Measurements from ENCODE around the gene APBB1IP. TPM values are rescaled to one million over a fixed set of nuclear protein-coding genes. Genes with fewer than 3 reads are reported as not detected.
A peak's percentile ranks its signal among the peaks of the same experiment; 100 is the strongest.
"Not testable (repeated sequence)": the region's sequence is repeated elsewhere in the genome, so short reads cannot be mapped to it uniquely, and the experiment has no call there.

APBB1IP gene
- total RNA-seq: 0.82 TPM

- no peak for FAIRE-seq
- DNase-seq (ENCODE audit: low spot score in 2 of 2): peak; percentile 15 to 21
These were observed at the start of gene APBB1IP for GRCh38 chr10:26437637-26438461. Gene APBB1IP (plus strand): TSS chr10:26438341. CDS start chr10:26492327, 53,986 bp downstream.

DNA sequence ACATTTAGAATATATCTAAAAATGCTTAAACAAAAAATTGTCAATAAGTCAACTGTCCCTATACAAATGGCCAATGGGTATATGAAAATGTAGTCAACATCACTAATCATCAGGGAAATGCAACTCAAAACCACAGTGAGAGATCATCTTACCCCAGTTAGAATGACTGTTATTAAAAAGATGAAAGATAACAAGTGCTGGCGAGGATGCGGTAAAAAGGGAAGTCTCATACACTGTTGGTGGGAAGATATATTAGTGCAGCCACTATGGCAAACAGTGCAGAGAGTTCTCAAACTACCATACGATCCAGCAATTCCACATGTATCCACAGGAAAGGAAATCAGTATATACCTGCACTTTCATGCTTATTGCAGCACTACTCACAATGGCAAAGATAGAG lies 48.6 kb upstream of the APBB1IP start:
- no peak for DNase-seq (ENCODE audit: low spot score in 2 of 2)
- FAIRE-seq: no peak

GRCh38 chr10:26391701-26392695 lies 46.1 kb upstream of the APBB1IP start:
- DNase-seq (ENCODE audit: low spot score in 2 of 2) (no peak), FAIRE-seq (no peak)

GRCh38 chr10:26398353-26398752 lies 39.8 kb upstream of the APBB1IP start:
- DNase-seq (ENCODE audit: low spot score in 2 of 2); FAIRE-seq: not testable (repeated sequence)

DNA sequence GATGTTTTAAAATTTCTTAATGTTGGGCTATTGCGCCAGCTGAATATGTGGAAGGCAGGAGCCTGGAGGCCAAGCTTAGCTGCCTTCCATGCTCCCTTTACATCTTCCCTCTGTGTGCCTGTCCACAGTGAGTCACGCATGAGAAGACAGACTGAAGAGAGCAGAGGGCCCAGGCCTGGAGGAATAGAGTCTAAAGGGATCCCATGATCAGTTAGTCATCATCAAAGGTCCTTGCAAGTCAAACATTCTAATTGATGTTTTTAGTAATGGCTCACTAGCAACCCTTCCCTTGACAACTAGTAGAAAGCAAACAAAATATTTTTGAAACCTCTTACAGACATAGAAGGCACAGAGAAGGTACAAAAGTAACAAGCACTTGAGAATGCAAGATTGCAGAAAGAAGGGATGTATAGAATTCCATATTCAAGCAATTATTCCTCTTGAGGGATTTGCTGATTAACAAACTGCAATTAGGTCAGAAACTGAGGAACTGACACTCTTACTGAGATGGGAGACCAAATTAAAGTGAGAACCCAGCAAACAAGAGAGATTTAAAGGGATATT lies 30.7 kb upstream of the APBB1IP start:
- DNase-seq (ENCODE audit: low spot score in 2 of 2): no peak
- FAIRE-seq: no peak

- no peak for FAIRE-seq
These were observed 29.2 kb upstream of the APBB1IP start for GRCh38 chr10:26408858-26409494.

DNA sequence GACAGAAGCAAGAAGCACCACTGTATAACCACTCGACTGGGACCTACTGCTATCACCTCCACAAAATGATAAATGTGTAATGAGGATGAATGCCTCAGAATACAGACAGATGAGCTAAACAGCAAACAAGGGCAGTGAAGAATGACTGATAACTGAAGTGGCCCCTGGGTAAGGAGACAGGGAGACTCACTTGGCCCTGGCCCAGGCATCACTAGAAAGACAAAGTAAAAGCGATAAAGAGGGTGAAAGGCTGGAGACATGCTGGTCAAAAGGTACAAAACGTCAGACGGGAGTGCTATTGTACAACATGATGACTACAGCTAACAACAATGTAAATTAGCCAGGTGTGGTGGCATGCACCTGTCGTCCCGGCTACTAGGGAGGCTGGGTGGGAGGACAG lies 27.8 kb upstream of the APBB1IP start:
- FAIRE-seq (no peak), DNase-seq (ENCODE audit: low spot score in 2 of 2) (no peak)

More at GRCh38 chr10:26408858-26409494, 29.2 kb upstream of the APBB1IP start:
- DNase-seq (ENCODE audit: low spot score in 2 of 2): no peak

DNA sequence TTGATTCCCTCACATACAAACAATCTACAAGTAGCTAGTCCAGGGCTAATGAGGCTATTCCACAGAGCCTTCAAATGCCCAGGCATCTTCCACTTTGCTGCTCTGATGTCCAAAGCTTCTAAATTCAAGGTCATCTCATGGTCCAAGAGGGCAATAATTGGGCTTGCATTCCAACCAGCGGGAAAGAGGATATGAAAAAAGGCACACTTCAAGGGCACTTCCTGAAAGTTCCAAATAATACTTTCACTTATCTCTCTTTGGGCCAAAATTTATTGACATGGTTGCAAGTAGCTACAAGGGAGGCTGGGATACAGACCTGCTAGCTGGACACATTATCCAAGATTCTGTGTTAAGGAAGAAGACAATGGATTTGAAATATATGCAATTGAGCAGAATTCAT lies 25.2 kb upstream of the APBB1IP start:
- FAIRE-seq (no peak), DNase-seq (ENCODE audit: low spot score in 2 of 2) (no peak)

GRCh38 chr10:26413375-26413774 lies 24.8 kb upstream of the APBB1IP start:
- no peak for DNase-seq (ENCODE audit: low spot score in 2 of 2)
- FAIRE-seq: no peak

DNA sequence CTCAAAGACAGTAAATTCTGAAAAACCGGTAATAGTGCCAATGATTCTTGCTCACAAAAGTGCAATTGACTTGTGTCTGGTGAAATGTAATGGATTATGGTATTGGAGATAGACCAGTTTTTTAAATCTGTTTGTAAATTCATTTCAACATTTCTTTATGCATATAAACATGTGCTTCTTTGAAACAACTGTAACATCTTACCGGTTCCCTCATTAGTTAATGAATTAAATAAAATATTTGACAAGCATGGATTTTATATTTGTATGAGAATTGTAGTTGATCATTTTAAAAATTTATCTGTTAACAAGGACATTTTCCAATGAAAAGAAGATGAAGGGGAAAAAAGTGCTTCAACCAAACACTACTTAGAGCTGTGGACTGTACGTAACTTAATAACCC lies 21.0 kb upstream of the APBB1IP start:
- FAIRE-seq: no peak
- DNase-seq (ENCODE audit: low spot score in 2 of 2): no peak

DNA sequence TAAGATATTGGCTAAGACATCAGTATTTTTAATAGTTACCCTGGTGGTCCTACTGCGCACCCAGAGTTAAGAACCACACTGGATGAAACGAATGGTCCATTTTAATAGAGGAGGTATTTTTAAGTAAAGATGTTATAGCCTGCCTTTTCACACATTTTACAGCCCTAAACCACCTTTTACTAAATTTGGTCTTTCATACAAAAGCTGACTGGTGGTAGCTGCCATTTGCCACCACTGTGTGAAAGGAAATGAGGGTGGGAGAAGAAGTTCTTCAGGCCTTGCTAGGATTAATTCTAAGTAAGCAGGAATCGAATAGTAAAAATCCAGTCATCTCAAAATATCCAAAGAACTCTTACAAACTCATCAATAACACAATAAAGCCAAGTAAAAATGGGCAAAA lies 15.2 kb upstream of the APBB1IP start:
- DNase-seq (ENCODE audit: low spot score in 2 of 2): no peak
- FAIRE-seq: no peak

- no peak for DNase-seq (ENCODE audit: low spot score in 2 of 2)
- no peak for FAIRE-seq
These were observed 14.4 kb upstream of the APBB1IP start for GRCh38 chr10:26423722-26424121.

DNA sequence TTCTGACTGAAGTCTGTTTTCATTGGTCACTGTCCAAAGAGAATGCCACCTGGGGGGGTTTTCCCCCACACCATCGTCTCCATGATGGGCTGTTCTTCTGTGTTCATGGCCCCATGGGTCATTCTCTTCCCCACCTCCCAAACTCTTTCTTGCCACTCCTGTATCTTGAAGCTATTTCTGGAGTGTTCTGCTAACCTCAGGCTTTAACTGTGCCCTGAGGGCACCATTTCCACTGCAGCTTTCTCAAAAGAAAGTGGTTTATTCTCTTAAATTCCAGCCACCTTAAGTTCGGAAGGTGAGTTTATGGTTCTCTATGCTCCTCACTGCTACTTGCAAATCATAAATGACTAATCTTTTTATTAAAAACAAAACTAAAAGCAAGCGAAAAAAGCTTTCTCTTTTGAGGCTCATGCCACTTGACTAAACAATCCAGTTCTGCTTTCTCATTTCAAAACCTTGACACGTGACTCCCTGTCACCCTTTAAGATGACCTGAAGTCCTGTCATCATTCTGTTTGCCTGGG lies 7.4 kb upstream of the APBB1IP start:
- DNase-seq (ENCODE audit: low spot score in 2 of 2): no peak
- FAIRE-seq: no peak

DNA sequence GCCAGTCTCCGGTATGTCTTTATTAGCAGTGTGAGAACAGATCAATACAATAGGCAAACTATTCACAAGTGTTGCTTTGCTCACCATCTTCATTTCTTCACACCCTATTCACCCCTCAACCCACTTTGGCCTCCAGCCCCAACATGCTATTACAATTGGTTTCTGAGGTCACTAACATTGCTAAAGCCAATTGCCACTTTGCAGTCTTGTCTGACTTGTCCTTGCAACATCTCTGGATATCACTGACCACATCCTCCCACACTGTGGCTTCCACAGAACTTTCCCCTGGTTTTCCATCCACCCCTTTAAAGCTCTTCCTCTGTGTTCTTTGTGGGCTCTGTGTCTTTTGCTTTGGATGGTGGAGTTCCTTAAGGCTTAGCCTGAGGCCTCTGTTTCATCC lies 5.2 kb upstream of the APBB1IP start:
- FAIRE-seq (no peak), DNase-seq (ENCODE audit: low spot score in 2 of 2) (no peak)

DNA sequence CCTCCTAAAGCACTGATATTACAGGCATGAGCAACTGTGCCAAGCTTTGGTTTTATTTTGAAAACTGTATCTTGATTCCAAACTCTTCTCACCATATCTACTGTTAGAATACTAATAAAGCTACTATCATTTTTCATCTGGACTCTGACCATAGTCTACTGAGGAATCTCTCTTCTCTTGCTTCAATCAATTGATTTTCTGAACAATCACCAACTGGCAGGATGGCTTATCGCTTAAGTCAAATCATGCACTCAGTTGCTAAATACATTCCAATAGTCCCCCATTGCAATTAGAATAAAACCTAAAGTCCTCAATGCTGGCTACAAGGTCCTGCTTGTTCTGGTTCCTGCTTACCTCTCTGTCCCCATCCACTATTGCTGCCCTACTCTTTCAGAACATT lies 2.3 kb upstream of the APBB1IP start:
- FAIRE-seq (no peak), DNase-seq (ENCODE audit: low spot score in 2 of 2) (no peak)

- no peak for DNase-seq (ENCODE audit: low spot score in 2 of 2)
- no peak for FAIRE-seq
These were observed 1.3 kb upstream of the APBB1IP start for GRCh38 chr10:26436848-26437247.

- DNase-seq (ENCODE audit: low spot score in 2 of 2): peak in 1 of 2 donors; percentile 14
- FAIRE-seq: no peak
These were observed 597 bp downstream of the APBB1IP start for GRCh38 chr10:26438534-26439341.

DNA sequence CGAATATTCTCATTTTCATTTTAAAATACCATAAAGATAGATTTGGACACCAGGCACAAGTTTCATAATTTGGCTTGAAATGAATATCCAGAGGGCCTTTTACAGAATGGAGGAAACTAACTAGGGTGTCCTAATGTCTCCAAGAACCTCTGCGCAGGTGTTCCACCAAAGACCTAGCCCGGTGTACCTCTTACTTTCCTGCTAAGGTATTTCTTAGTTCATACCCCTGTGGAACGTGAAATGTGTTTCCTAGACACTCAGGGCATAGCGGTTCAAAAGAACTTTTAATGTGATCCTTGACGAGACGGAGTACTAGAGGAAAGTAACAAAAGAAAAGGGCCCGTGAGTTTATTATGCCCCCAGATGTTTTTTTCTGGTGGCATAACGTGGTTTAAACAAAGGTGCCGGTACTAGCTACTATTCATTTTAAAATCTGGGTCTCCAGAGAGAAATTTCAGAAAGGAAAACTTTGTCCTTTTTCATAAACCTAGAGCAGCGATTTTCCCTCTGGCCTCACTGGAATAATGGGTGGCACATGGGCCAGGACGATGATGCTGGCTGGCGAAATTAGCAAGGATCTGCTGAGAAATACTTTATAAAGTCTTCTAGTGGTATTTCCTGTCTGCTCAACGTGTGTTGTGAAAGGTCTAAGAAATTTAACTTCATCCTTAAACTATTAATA lies 1.4 kb downstream of the APBB1IP start:
- DNase-seq (ENCODE audit: low spot score in 2 of 2) (no peak), FAIRE-seq (no peak)

DNA sequence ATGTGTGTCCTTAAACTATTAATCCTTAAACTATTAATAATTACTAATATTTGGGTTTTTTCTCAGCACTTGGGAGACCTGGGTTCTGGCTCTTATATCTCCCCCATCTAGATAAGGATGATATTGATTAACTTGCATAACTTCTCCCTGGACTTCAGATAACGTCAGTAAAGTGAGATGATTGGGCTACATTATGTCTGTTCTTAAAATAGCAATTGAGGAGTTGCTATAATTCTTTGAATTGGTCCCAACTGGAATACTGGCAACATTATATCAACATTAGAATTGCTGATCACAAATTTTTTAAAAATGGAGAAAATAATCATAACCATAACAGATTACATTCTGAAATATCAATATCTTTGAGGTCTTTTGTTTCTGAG lies 1.9 kb downstream of the APBB1IP start:
- FAIRE-seq: no peak
- DNase-seq (ENCODE audit: low spot score in 2 of 2): no peak
